Measurements from ENCODE around the gene SPNS2. TPM values are rescaled to one million over a fixed set of nuclear protein-coding genes. Genes with fewer than 3 reads are reported as not detected.

Gene SPNS2
- total RNA-seq, 1 experiment from 2014 or later = 0.33 TPM

GRCh38 chr17:4587195-4587594 is 88.5 kb downstream of the SPNS2 start:
- H4K5ac ChIP-seq (ENCODE audit: insufficient read length, low read depth, low read length) = no peak overlapping the region
- no peak overlapping the region for H3K18ac ChIP-seq (ENCODE audit: insufficient read length, low read depth, low read length)
- H2AK5ac ChIP-seq (ENCODE audit: insufficient read length, low read length) = no peak overlapping the region
- no peaks in the 10 kb centered on the region for H3K4me1 ChIP-seq (ENCODE audit: insufficient read depth, low read length)
- H3K4me2 ChIP-seq (ENCODE audit: insufficient read depth, insufficient read length, low read length) = no peak overlapping the region
- H3K79me2 ChIP-seq (ENCODE audit: insufficient read depth, low read length) = no peaks in the 10 kb centered on the region
- H2BK20ac ChIP-seq (ENCODE audit: low read depth, low read length, poor library complexity, severe bottlenecking) = no peak overlapping the region
- H2BK5ac ChIP-seq (ENCODE audit: insufficient read length, low read length) = no peak overlapping the region
- H4K20me1 ChIP-seq (ENCODE audit: control insufficient read depth, insufficient read depth, insufficient read length) = peaks cover 2% of the 10 kb centered on the region
- H3K4ac ChIP-seq (ENCODE audit: low read depth, low read length) = no peak overlapping the region
- H3K79me1 ChIP-seq (ENCODE audit: insufficient read depth, low read depth, low read length, poor library complexity, severe bottlenecking) = no peaks in the 10 kb centered on the region
- no peak overlapping the region for H4K91ac ChIP-seq (ENCODE audit: insufficient read length, low read depth, low read length)
- no peak overlapping the region for H2BK15ac ChIP-seq (ENCODE audit: low read depth, low read length)
- H2BK120ac ChIP-seq (ENCODE audit: low read depth, low read length, poor library complexity, severe bottlenecking) = no peak overlapping the region
- H3T11ph ChIP-seq (ENCODE audit: low read length) = no peak overlapping the region
- no peak overlapping the region for H2AFZ ChIP-seq (ENCODE audit: low read length)
- Mint-ChIP-seq H3K4me3 (no peak overlapping the region), H3K4me1 (peaks cover 13 to 32% of the 10 kb centered on the region in 2 experiments), H3K36me3 (ENCODE audit: insufficient read depth in 1 of 3, low read depth in 3 of 3) (no peaks in the 10 kb centered on the region; a peak in 1 of 7 replicates), H3K9me3 (no peaks in the 10 kb centered on the region), H3K27me3 (ENCODE audit: low read depth) (peaks cover 64% of the 10 kb centered on the region), H3K27ac (no peak overlapping the region)
- no peak overlapping the region for H3K27ac ChIP-seq (ENCODE audit: insufficient read length, low read depth, low read length)
- H3K9me3 ChIP-seq (ENCODE audit: control insufficient read depth, low read depth, low read length) = no peaks in the 10 kb centered on the region
- TF ChIP-seq, protein P1, sequence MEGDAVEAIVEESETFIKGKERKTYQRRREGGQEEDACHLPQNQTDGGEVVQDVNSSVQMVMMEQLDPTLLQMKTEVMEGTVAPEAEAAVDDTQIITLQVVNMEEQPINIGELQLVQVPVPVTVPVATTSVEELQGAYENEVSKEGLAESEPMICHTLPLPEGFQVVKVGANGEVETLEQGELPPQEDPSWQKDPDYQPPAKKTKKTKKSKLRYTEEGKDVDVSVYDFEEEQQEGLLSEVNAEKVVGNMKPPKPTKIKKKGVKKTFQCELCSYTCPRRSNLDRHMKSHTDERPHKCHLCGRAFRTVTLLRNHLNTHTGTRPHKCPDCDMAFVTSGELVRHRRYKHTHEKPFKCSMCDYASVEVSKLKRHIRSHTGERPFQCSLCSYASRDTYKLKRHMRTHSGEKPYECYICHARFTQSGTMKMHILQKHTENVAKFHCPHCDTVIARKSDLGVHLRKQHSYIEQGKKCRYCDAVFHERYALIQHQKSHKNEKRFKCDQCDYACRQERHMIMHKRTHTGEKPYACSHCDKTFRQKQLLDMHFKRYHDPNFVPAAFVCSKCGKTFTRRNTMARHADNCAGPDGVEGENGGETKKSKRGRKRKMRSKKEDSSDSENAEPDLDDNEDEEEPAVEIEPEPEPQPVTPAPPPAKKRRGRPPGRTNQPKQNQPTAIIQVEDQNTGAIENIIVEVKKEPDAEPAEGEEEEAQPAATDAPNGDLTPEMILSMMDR (conservative IDR thresholded peaks at IDR 0.05) = no peak
- H2BK12ac ChIP-seq (ENCODE audit: insufficient read length, low read depth, low read length) = no peak overlapping the region
- no peak for DNase-seq
- peaks cover 22% of the 10 kb centered on the region; the same call in 1 of the 2 replicates for H3K27me3 ChIP-seq (ENCODE audit: insufficient read depth, low read length)
- no CpG with 5 or more reads among the region's 7 CpGs for WGBS (ENCODE audit: extremely low coverage, insufficient read length, low lambda C conversion rate)
- H3K14ac ChIP-seq (ENCODE audit: insufficient read depth, low read length) = no peak overlapping the region
- peaks cover 8% of the 10 kb centered on the region for H3K23me2 ChIP-seq (ENCODE audit: insufficient read length, low read depth, low read length, poor library complexity, severe bottlenecking)
- no peak overlapping the region for H4K8ac ChIP-seq (replicated peaks; ENCODE audit: insufficient read length, low read depth, low read length)
- no peak overlapping the region for H3K9ac ChIP-seq (ENCODE audit: extremely low read depth, insufficient read length, low read length)
- no peak overlapping the region for H3K56ac ChIP-seq (ENCODE audit: insufficient read length, low read depth, low read length)
- H3K23ac ChIP-seq (ENCODE audit: insufficient read length, low read depth, low read length) = no peak overlapping the region
